Spleen (tissue), 7 donors: ENCODE data around the gene CYP19A1.

Source experiments
- POLR2A ChIP-seq, 3 donors: fragments of 450-650 bp; IDR thresholded peaks; one replicate each; pipeline ENCODE4 v1.5.1; 2017; ENCODE audit warnings: antibody characterized with exemption in 3 of 3, mild to moderate bottlenecking in 1 of 3
- TF ChIP-seq, protein P1 (sequence below), 11 experiments: fragments of 200-600 bp in 7 of 11; fragments of 450-650 bp in 4 of 11; sonication (generic) in 4 of 11; IDR thresholded peaks in 8 of 11; conservative IDR thresholded peaks in 3 of 11; 1 replicate in 7 of 11; 2 replicates in 4 of 11; pipeline versions ENCODE4 v1.4.0 to v1.8.0; 2016 to 2021; ENCODE audit warnings: antibody characterized with exemption in 11 of 11, inconsistent platforms in 4 of 11, mild to moderate bottlenecking in 1 of 11
- donor health status: DM: no; HTN: no; CAD: no; lungs with moderate emphysema.
- donor health status: DM: no; HTN: no; CAD: no.
- donor health status: DM: no; HTN: no; CAD: no.

DNA sequence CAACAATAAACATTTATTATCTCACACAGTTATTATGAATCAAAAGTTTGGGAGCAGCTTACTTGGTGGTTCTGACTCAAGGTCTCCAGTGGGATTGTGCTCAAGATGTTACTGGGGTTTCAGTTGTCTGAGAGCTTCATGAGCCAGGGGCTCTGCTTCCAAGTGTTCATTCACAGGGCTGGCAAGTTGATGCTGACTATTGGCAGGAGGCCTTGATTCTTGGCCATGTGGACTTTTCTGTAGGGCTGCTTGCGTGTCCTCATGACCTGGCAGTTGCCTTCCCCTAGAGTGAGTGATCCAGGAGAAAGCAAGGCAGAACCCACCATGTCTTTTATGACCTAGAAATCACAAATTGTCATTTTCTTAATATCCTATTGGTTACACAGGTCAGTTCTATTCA, 156.5 kb downstream of the CYP19A1 start:
- TF ChIP-seq, protein P1, sequence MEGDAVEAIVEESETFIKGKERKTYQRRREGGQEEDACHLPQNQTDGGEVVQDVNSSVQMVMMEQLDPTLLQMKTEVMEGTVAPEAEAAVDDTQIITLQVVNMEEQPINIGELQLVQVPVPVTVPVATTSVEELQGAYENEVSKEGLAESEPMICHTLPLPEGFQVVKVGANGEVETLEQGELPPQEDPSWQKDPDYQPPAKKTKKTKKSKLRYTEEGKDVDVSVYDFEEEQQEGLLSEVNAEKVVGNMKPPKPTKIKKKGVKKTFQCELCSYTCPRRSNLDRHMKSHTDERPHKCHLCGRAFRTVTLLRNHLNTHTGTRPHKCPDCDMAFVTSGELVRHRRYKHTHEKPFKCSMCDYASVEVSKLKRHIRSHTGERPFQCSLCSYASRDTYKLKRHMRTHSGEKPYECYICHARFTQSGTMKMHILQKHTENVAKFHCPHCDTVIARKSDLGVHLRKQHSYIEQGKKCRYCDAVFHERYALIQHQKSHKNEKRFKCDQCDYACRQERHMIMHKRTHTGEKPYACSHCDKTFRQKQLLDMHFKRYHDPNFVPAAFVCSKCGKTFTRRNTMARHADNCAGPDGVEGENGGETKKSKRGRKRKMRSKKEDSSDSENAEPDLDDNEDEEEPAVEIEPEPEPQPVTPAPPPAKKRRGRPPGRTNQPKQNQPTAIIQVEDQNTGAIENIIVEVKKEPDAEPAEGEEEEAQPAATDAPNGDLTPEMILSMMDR (IDR thresholded peaks at IDR 0.05 in 8 of 11, conservative IDR thresholded peaks at IDR 0.05 in 3 of 11), result no peak
- TF ChIP-seq POLR2A (IDR thresholded peaks at IDR 0.05), result no peak
